Keratinocyte (primary cell): ENCODE measurements around the gene DLG2. TPM values are rescaled to one million over a fixed set of nuclear protein-coding genes. Genes with fewer than 3 reads are reported as not detected.

Experiments used
- DNase-seq: peaks from one replicate; pipeline ENCODE4 v3.0.0-alpha.2; 2011; ENCODE audit warnings: low read depth, missing footprints, low spot score
- FAIRE-seq: peaks from 2 replicates; lab custom pipeline; 2011; peaks lifted over from hg19 to GRCh38; lab: Jason Lieb, UNC
- H2AFZ ChIP-seq: 2 replicates; pipeline ENCODE4 v1.6.0; 2012; ENCODE audit warnings: low read length, control low read depth, inconsistent platforms; ENCODE audit not compliant: control insufficient read depth
- H3K27ac ChIP-seq: 2 replicates; pipeline ENCODE4 v1.5.1; 2011; ENCODE audit warnings: low read length; ENCODE audit not compliant: control insufficient read depth, insufficient read depth
- H3K27me3 ChIP-seq: 3 replicates; pipeline ENCODE4 v1.6.0; 2011; ENCODE audit warnings: low read length; ENCODE audit not compliant: control insufficient read depth, insufficient read depth; ENCODE audit errors: extremely low read depth
- H3K36me3 ChIP-seq, 2 experiments: 2 replicates in 1 of 2; 3 replicates in 1 of 2; pipeline ENCODE4 v1.5.1; 2011; ENCODE audit warnings: low read length in 2 of 2, mild to moderate bottlenecking in 1 of 2; ENCODE audit not compliant: control insufficient read depth in 2 of 2, insufficient read depth in 2 of 2; ENCODE audit errors: extremely low read depth in 1 of 2
- H3K4me1 ChIP-seq: 3 replicates; pipeline ENCODE4 v1.5.1; 2011; ENCODE audit warnings: low read length; ENCODE audit not compliant: control insufficient read depth, insufficient read depth; ENCODE audit errors: extremely low read depth
- H3K4me2 ChIP-seq: 3 replicates; pipeline ENCODE4 v1.6.0; 2011; ENCODE audit warnings: low read depth, low read length; ENCODE audit not compliant: control insufficient read depth, insufficient read depth; ENCODE audit errors: extremely low read depth
- H3K4me3 ChIP-seq, 3 experiments: fragments of 200-600 bp in 1 of 3; sonication (generic) in 1 of 3; 2 replicates in 2 of 3; 3 replicates in 1 of 3; pipeline ENCODE4 v1.5.1; 2011 to 2016; ENCODE audit warnings: low read length in 3 of 3, mild to moderate bottlenecking in 3 of 3, control low read depth in 2 of 3, inconsistent platforms in 1 of 3, low read depth in 1 of 3, mixed read lengths in 1 of 3, mixed run types in 1 of 3, moderate library complexity in 1 of 3; ENCODE audit not compliant: control insufficient read depth in 2 of 3, insufficient read depth in 2 of 3; ENCODE audit errors: extremely low read depth in 1 of 3
- H3K79me2 ChIP-seq: 2 replicates; pipeline ENCODE4 v1.6.0; 2012; ENCODE audit warnings: low read length; ENCODE audit not compliant: control insufficient read depth, insufficient read depth
- H3K9ac ChIP-seq: 3 replicates; pipeline ENCODE4 v1.6.0; 2011; ENCODE audit warnings: low read length; ENCODE audit not compliant: control insufficient read depth, insufficient read depth; ENCODE audit errors: extremely low read depth
- H3K9me1 ChIP-seq: 3 replicates; pipeline ENCODE4 v1.6.0; 2011; ENCODE audit warnings: low read length; ENCODE audit not compliant: control insufficient read depth, insufficient read depth; ENCODE audit errors: extremely low read depth
- H3K9me3 ChIP-seq: 2 replicates; pipeline ENCODE4 v1.5.1; 2012; ENCODE audit warnings: low read depth, low read length; ENCODE audit not compliant: control insufficient read depth
- H4K20me1 ChIP-seq: 3 replicates; pipeline ENCODE4 v1.6.0; 2011; ENCODE audit warnings: low read length; ENCODE audit not compliant: control insufficient read depth, insufficient read depth; ENCODE audit errors: extremely low read depth
- EZH2 ChIP-seq: IDR thresholded peaks from one replicate; pipeline ENCODE4 v1.6.1; 2012; ENCODE audit warnings: inconsistent platforms, mild to moderate bottlenecking, low read length, moderate library complexity
- dilution Hi-C: fragments of 300-500 bp; cut with MboI; formaldehyde crosslinking; loops from one replicate; pipeline ENCODE4 v1.7.0; 2020; ENCODE audit warnings: low sequenced_read_pairs; ENCODE audit not compliant: extremely low pct_ligation_motif_present
- polyA plus RNA-seq, 5 experiments: library from polyadenylated mRNA; depleted of rRNA in 3 of 5; stranded (reverse) in 3 of 5; stranded (forward) in 1 of 5; unstranded in 1 of 5; fragments of >200 nt; gene quantifications; 1 replicate in 1 of 5; 2 replicates in 3 of 5; 3 replicates in 1 of 5; pipeline versions ENCODE4 v1.2.1 to v1.2.3, GENCODE V29; 2011 to 2012; ENCODE audit warnings: missing spikeins in 2 of 5, low read depth in 1 of 5, low replicate concordance in 1 of 5
- TF ChIP-seq, protein P1 (sequence below), 3 experiments: IDR thresholded peaks in 1 of 3; conservative IDR thresholded peaks in 1 of 3; optimal IDR thresholded peaks in 1 of 3; 2 replicates in 2 of 3; 3 replicates in 1 of 3; pipeline versions ENCODE3 to v1.5.1; 2011; ENCODE audit warnings: low read length in 3 of 3, mild to moderate bottlenecking in 3 of 3, moderate library complexity in 2 of 3, control low read depth in 1 of 3, inconsistent platforms in 1 of 3; ENCODE audit not compliant: insufficient read depth in 2 of 3; ENCODE audit errors: extremely low read depth in 1 of 3

The DLG2 gene
- polyA plus RNA-seq, 1 donor (not counting 4 experiments of a cell fraction or from before 2014, with no cell fraction given) = 0.55 TPM

DNA sequence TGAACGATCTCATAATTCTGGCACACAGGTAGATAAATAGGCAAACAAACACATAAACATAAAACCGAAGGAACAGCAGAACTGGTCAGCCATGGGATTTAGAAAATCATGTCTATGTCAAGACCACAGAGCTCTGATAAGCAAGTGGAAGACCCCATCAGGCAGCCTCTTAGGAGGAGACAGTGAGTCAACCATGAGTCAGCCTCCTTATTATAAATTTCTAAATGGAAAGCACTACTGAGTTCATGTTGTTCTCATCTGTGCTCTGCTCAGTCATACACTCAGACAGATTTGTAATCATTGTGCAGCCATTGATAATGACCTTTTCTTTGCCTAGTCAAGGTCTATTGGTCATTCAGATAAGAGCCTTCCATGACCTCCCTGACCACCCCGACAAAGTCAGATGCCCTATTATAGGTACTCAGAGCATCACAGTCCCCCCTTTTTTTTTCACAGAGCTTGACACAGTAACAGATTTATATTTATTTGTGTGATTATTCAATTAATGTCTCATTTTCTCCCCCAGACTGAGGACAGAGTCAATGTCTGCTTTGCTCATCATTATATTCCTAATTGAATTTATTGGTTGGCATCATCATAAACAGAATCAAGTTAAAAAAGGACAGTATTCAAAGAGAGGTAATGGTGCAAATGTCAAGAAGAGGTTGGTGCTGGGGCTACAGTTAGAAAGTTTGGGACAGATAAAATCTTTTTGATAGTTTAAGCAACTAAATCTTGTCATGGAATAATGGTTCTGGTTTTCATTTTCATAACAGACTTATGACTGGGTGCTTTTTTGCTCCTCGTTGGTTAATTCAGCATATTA lies 1761.3 kb downstream of the DLG2 start:
- H3K4me2 ChIP-seq = no peak overlapping the region
- TF ChIP-seq, protein P1, sequence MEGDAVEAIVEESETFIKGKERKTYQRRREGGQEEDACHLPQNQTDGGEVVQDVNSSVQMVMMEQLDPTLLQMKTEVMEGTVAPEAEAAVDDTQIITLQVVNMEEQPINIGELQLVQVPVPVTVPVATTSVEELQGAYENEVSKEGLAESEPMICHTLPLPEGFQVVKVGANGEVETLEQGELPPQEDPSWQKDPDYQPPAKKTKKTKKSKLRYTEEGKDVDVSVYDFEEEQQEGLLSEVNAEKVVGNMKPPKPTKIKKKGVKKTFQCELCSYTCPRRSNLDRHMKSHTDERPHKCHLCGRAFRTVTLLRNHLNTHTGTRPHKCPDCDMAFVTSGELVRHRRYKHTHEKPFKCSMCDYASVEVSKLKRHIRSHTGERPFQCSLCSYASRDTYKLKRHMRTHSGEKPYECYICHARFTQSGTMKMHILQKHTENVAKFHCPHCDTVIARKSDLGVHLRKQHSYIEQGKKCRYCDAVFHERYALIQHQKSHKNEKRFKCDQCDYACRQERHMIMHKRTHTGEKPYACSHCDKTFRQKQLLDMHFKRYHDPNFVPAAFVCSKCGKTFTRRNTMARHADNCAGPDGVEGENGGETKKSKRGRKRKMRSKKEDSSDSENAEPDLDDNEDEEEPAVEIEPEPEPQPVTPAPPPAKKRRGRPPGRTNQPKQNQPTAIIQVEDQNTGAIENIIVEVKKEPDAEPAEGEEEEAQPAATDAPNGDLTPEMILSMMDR (optimal IDR thresholded peaks at IDR 0.05 in 1 of 3, IDR thresholded peaks at IDR 0.05 in 1 of 3, conservative IDR thresholded peaks at IDR 0.05 in 1 of 3; ENCODE audit: extremely low read depth in 1 of 3, insufficient read depth in 2 of 3, low read length in 3 of 3) = no peak
- TF ChIP-seq EZH2 = no peak
- no peaks in the 10 kb centered on the region for H3K27me3 ChIP-seq
- H3K9me1 ChIP-seq = no peaks in the 10 kb centered on the region
- no peak for FAIRE-seq
- H3K9me3 ChIP-seq = no peaks in the 10 kb centered on the region
- DNase-seq = no peak
- no peak overlapping the region for H2AFZ ChIP-seq
- peaks cover 26% of the 10 kb centered on the region for H3K4me1 ChIP-seq
- H3K4me3 ChIP-seq = no peak overlapping the region
- no peaks in the 10 kb centered on the region for H3K79me2 ChIP-seq
- H3K27ac ChIP-seq = no peak overlapping the region
- H4K20me1 ChIP-seq = no peaks in the 10 kb centered on the region
- H3K9ac ChIP-seq = no peak overlapping the region
- dilution Hi-C loops = no loop called here
- H3K36me3 ChIP-seq = no peaks in the 10 kb centered on the region

DNA sequence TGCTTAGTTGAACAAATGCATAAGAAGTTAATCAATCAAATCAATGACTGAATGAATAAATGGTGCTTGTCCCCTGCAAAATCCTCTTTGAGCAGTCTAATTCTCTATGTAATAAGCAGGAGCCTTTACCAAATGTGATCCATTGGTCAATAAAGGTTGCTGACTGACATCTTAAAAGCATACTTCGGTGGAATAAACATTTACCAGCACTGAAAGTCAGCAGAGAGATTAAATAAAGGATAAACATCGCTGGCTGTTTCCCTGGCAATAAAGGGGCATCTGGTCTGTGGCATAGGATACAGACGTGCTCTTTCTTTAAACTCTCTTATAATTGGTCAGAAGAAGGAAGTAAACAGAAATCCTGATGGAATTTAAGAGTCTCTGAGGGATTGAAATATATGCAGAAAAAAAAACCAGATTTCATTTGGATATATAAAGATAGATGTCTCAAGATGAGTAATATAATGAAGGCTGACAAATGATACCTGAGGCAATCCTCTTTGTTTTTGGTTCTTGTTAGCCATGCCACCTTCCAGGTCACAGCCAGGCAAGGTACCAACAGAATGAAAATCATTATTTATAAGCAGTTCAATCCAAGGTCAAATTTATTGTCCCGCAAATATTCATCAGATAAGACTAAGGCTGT lies 1762.6 kb downstream of the DLG2 start:
- FAIRE-seq = no peak

More for the DNA sequence above, 1762.6 kb downstream of the DLG2 start:
- DNase-seq = no peak
- Histone ChIP-seq H3K9me3 (no peaks in the 10 kb centered on the region), H2AFZ (no peak overlapping the region), H3K36me3 (no peaks in the 10 kb centered on the region), H3K4me3 (no peak overlapping the region), H3K27me3 (no peaks in the 10 kb centered on the region), H3K4me1 (peaks cover 26% of the 10 kb centered on the region), H3K9me1 (no peaks in the 10 kb centered on the region), H4K20me1 (no peaks in the 10 kb centered on the region), H3K79me2 (no peaks in the 10 kb centered on the region), H3K9ac (no peak overlapping the region), H3K27ac (no peak overlapping the region), H3K4me2 (no peak overlapping the region)
- TF ChIP-seq, protein P1 (optimal IDR thresholded peaks at IDR 0.05 in 1 of 3, IDR thresholded peaks at IDR 0.05 in 1 of 3, conservative IDR thresholded peaks at IDR 0.05 in 1 of 3; ENCODE audit: extremely low read depth in 1 of 3, insufficient read depth in 2 of 3, low read length in 3 of 3) = no peak
- dilution Hi-C loops = no loop called here
